Fibroblast of peridontal ligament (primary cell): ENCODE results near the gene DLL3.
A peak's percentile ranks its signal among the peaks of the same experiment; 100 is the strongest.

ENCODE experiments used
- DNase-seq: peaks from one replicate; pipeline ENCODE4 v3.0.0-alpha.2; 2010; ENCODE audit errors: extremely low read depth

DLL3 gene

DNA sequence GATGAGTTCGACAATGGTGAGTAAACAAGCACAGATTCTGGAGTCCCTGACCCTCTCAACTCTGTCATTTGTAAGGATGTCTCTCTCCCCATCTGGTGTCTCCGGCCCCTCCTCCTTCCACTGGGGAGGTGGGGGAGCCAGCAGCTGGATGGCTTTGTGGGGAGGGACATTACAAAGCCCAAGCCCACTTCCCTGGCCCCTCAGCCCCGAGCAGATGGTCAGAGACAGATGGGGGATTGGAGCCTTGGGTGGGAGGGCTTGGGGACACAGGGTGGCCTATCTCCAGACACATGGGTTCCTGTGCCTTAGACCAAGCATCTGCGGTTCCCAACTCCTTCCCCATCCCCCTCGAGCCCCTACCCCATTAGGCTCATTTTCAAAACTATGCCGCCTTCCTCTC lies 15.6 kb upstream of the DLL3 start:
- DNase-seq = no peak

GRCh38 chr19:39489756-39490155 lies 9.0 kb upstream of the DLL3 start:
- no peak for DNase-seq

DNA sequence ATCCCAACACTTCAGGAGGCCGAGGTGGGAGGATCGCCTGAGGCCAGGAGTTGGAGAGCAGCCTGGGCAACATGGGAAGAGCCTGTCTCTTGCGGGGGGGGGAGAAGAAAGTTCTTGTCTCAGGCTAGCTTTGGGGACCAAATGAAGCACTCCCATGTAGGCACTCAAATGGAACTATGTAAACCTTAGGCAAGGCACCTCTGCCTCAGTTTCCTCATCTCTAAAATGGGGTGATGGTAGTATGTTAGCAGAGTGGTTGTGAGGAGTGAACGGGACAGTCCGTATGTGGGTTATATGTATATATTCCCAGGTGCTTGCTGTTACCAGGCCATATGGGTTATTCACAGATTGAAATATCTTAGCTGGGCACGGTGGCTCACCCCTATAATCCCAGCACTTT lies 6.5 kb upstream of the DLL3 start:
- DNase-seq = no peak

DNA sequence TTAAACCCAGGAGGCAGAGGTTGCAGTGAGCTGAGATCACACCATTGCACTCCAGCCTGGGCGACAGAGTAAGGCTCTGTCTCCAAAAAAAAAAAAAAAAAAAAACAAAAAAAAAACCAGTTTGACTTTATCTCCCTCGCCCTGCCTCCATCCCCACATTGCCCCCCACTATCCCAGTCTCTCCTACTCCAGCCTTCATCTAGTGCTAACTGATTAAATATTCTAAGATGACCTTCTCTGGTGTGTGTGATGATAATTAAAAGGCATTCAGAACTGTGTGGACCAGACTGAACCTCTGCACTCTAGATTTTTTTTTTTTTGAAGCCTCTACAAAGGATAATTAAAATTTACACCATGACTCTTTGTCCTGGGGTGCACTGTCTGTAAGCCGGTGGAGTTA lies 6.0 kb upstream of the DLL3 start:
- DNase-seq = no peak

DNA sequence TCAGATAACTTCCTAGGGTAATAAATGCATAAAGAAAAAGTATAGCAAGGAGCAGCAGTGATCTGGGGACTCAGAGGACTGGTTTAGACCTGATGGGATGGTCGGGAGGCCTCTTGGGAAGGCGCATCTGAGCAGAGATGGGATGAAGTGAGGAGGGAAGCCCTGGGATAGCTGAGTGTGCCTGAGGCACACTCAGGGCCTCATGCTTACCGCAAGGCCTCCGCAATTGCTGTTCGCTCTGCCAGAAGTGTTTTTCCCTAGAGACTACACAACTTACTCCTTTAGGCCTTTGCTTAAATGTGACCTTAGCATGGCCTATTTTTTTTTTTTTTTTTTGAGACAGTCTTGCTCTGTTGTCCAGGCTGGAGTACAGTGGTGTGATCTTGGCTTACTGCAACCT lies 4.1 kb upstream of the DLL3 start:
- no peak for DNase-seq

- DNase-seq = no peak
Measured at GRCh38 chr19:39496063-39496462, 2.7 kb upstream of the DLL3 start.

DNA sequence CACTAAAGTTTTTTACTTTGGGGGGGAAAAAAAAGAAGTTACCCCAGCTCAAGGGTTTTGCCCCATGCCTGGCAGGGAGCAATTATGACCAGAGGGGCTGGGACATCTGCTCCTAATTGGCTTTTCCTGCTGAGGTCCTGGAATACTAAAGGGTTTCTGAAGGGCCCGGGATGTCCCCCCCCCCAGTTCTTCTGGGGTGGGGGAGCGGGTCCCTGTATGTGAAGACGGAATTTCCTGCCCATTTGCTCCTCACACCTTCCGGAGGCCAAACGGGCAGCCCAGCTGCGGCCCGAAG lies 1.1 kb upstream of the DLL3 start:
- DNase-seq = no peak

- DNase-seq = peak; percentile 18
Measured at GRCh38 chr19:39497996-39498797, 550 bp upstream of the DLL3 start.

- no peak for DNase-seq
Measured at GRCh38 chr19:39499932-39500331, 1.2 kb downstream of the DLL3 start.

- no peak for DNase-seq
Measured at GRCh38 chr19:39500543-39500942, 1.8 kb downstream of the DLL3 start.

- DNase-seq = no peak
Measured at GRCh38 chr19:39501340-39501739, 2.6 kb downstream of the DLL3 start.

DNA sequence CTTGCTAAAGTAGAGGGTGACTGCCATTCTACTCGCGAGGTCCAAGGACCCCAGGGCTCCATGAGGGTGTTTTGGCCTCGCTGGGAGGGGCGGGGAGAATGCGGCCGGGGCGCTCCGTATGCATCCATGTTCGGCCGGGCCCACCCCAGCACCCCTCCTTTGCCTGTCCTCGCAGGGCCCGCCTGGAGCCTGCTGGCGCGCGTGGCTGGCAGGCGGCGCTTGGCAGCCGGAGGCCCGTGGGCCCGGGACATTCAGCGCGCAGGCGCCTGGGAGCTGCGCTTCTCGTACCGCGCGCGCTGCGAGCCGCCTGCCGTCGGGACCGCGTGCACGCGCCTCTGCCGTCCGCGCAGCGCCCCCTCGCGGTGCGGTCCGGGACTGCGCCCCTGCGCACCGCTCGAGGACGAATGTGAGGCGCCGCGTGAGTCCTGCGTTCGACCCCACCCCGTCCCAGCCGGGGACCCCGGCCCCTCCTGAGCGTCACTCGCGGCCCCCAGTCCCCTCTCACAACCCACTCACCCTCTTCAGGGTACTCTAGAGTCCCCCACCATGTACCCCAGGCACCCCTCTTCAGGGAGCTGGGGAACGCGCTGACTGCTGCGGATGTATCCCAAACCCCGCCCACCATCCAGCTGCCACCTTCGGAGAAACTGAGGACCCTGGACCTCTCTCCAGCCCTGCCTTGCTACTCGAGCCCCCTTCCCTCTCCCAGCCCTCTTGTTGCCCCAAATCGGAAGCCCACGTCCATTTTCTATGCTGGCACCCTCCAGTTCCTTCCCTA lies 4.1 kb downstream of the DLL3 start:
- peak; percentile 41 for DNase-seq

GRCh38 chr19:39506598-39506943 lies 7.8 kb downstream of the DLL3 start:
- no peak for DNase-seq

DNA sequence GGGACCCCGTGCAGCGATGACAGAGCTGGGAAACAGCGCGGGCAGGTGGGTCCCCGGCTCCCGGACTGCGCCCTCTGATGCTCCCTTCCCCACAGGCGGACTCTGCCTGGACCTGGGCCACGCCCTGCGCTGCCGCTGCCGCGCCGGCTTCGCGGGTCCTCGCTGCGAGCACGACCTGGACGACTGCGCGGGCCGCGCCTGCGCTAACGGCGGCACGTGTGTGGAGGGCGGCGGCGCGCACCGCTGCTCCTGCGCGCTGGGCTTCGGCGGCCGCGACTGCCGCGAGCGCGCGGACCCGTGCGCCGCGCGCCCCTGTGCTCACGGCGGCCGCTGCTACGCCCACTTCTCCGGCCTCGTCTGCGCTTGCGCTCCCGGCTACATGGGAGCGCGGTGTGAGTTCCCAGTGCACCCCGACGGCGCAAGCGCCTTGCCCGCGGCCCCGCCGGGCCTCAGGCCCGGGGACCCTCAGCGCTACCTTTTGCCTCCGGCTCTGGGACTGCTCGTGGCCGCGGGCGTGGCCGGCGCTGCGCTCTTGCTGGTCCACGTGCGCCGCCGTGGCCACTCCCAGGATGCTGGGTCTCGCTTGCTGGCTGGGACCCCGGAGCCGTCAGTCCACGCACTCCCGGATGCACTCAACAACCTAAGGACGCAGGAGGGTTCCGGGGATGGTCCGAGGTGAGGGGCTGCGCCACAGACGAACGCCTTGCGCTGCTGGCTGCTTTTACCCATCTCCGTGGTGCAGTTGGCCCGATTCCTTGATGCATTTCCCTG lies 8.4 kb downstream of the DLL3 start:
- peak; percentile 27 for DNase-seq

DNA sequence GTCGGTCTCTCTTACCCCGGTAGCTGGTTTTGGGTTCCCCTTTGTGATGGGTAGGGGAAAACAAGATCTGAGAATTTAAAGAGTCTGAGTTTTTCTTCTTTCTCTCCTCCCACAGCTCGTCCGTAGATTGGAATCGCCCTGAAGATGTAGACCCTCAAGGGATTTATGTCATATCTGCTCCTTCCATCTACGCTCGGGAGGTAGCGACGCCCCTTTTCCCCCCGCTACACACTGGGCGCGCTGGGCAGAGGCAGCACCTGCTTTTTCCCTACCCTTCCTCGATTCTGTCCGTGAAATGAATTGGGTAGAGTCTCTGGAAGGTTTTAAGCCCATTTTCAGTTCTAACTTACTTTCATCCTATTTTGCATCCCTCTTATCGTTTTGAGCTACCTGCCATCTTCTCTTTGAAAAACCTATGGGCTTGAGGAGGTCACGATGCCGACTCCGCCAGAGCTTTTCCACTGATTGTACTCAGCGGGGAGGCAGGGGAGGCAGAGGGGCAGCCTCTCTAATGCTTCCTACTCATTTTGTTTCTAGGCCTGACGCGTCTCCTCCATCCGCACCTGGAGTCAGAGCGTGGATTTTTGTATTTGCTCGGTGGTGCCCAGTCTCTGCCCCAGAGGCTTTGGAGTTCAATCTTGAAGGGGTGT lies 9.1 kb downstream of the DLL3 start:
- no peak for DNase-seq

DNA sequence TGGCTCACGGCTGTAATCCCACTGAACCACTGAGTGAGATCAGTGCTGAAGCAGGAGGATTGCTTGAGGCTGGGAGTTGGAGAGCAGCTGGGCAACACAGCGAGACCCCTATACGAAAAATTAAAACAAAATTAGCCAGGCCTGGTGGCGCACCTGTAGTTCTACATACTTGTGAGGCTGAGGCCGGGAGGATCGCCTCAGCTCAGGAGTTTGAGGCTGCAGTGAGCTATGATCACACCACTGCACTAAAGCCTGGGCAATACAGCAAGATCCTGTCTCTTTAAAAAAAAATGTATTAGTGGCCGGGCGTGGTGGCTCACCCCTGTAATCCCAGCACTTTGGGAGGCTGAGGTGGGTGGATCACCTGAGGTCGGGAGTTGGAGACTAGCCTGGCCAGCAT lies 9.9 kb downstream of the DLL3 start:
- no peak for DNase-seq

- no peak for DNase-seq
Measured at GRCh38 chr19:39509233-39509632, 10.5 kb downstream of the DLL3 start.

DNA sequence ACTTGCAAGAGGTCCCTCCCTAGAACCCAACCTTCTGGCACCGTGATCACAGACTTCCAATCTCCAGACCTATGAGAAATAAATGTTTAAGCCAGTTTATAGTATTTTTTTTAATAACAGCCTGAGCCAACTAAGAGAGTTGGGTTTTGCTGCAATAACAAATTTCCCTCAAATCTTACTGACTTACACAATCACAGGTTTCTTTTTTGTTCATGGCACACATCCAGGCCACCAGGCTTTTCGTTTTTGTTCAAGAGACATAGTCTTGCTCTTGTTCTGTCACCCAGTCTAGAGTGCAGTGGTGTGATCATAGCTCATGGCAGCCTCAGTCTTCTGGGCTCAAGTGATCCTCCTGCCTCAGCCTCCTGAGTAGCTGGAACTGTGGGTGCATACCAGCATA lies 14.2 kb downstream of the DLL3 start:
- DNase-seq = no peak

GRCh38 chr19:39514840-39515550 lies 16.2 kb downstream of the DLL3 start, which contains the start of gene SELENOV:
Gene SELENOV, plus strand, starts transcription at chr19:39515139. Its CDS starts 74 bp downstream, at chr19:39515213.
- DNase-seq = no peak

- DNase-seq = no peak
Measured at GRCh38 chr19:39515551-39516191, 16.9 kb downstream of the DLL3 start.

DNA sequence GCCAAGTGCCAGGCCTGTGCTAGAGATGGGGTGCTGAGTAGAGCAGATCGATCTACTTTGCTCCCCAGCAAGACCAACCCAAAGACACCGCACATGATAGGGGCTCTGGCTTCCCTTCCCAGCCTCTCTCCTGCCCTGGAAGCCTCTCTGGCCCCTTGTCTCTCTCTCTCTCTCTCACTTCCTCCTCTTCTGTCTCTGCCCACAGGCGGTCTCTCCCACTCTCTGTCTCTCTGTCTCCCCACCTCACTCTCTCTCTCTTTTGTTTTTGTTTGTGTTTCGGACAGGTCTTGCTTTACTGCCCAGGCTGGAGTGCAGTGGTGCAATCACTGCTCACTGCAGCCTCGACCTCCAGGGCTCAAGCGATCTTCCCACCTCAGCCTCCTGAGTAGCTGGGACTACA lies 17.5 kb downstream of the DLL3 start:
- DNase-seq = no peak
